Measurements from ENCODE around the gene RANBP17. TPM values are rescaled to one million over a fixed set of nuclear protein-coding genes. Genes with fewer than 3 reads are reported as not detected.

Gene RANBP17
- polyA plus RNA-seq, 4 donors, result 9.2 to 11.7 (median 9.7) TPM

GRCh38 chr5:171342362-171343111 is 480.7 kb downstream of the RANBP17 start:
- DNase-seq (ENCODE audit: low read depth in 4 of 4, low spot score in 3 of 4), result peak; percentile 15 to 48 (median 42)

- DNase-seq (ENCODE audit: low read depth in 4 of 4, low spot score in 3 of 4), result no peak
These were observed 483.3 kb downstream of the RANBP17 start for GRCh38 chr5:171344936-171345608.

Other genes with a start within 250 kb of the RANBP17 start
- 1 to 10 TPM; 1.0 to 2.5 (median 1.9) TPM for gene GABRP, start 78.3 kb upstream of the RANBP17 start, polyA plus RNA-seq (ENCODE audit: insufficient read length in 4 of 4)

Measured in right renal pelvis (tissue), 4 donors.